ENCODE measurements around the gene SLC17A3.

The SLC17A3 gene

GRCh38 chr6:25916330-25916729 lies 42.3 kb upstream of the SLC17A3 start:
- Histone ChIP-seq H3K9me3 (ENCODE audit: insufficient read depth, low read length) (no peaks in the 10 kb centered on the region), H3K27me3 (ENCODE audit: low read length) (no peaks in the 10 kb centered on the region), H2AFZ (ENCODE audit: low read depth, low read length, severe bottlenecking) (no peak overlapping the region), H3K27ac (ENCODE audit: low read depth, low read length) (no peak overlapping the region), H3K4me2 (ENCODE audit: low read depth, low read length, poor library complexity, severe bottlenecking) (no peak overlapping the region), H3K79me2 (ENCODE audit: insufficient read depth, low read length) (no peaks in the 10 kb centered on the region), H3K9ac (ENCODE audit: low read length) (no peak overlapping the region), H3K9me2 (replicated peaks; ENCODE audit: insufficient read depth, low read length) (no peaks in the 10 kb centered on the region), H3F3A (ENCODE audit: insufficient read depth) (no peaks in the 10 kb centered on the region), H4K20me1 (ENCODE audit: low read depth, low read length) (no peaks in the 10 kb centered on the region), H3K4me3 (ENCODE audit: insufficient read depth, low read length, poor library complexity, severe bottlenecking) (no peak overlapping the region), H3K36me3 (ENCODE audit: low read length) (no peaks in the 10 kb centered on the region)
- TF ChIP-seq EZH2phosphoT487 (conservative IDR thresholded peaks at IDR 0.05; ENCODE audit: low read length) (no peak), CTCF (IDR thresholded peaks at IDR 0.05; ENCODE audit: insufficient read depth, low read length, poor library complexity, severe bottlenecking) (no peak)

DNA sequence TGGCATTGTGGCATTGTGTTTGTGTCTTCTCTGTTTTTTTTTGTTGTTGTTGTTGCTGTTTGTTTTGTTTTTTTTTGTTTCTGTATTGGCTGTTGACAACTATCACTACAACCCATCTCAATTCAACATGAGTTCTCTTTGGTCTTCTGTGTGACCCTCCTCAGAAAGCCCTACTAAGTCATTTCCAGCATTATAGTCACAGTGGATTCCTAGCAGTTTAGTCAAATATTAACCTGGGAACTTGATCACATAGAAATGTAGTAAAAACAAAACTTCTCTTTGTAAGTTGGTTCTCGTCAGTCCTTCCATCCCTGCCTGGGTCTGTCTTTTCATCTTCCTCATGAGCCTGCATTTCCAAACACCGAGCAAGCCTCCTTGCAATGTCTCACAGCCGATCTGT lies 39.7 kb upstream of the SLC17A3 start:
- Histone ChIP-seq H3K9me3 (ENCODE audit: insufficient read depth, low read length) (no peaks in the 10 kb centered on the region), H3K9ac (ENCODE audit: low read length) (no peak overlapping the region), H3K27ac (ENCODE audit: low read depth, low read length) (no peak overlapping the region), H3F3A (ENCODE audit: insufficient read depth) (no peaks in the 10 kb centered on the region), H3K27me3 (ENCODE audit: low read length) (no peaks in the 10 kb centered on the region), H4K20me1 (ENCODE audit: low read depth, low read length) (no peaks in the 10 kb centered on the region), H3K9me2 (replicated peaks; ENCODE audit: insufficient read depth, low read length) (no peaks in the 10 kb centered on the region), H3K36me3 (ENCODE audit: low read length) (no peaks in the 10 kb centered on the region), H2AFZ (ENCODE audit: low read depth, low read length, severe bottlenecking) (no peak overlapping the region), H3K4me3 (ENCODE audit: insufficient read depth, low read length, poor library complexity, severe bottlenecking) (no peak overlapping the region), H3K79me2 (ENCODE audit: insufficient read depth, low read length) (no peaks in the 10 kb centered on the region), H3K4me2 (ENCODE audit: low read depth, low read length, poor library complexity, severe bottlenecking) (no peak overlapping the region)
- TF ChIP-seq EZH2phosphoT487 (conservative IDR thresholded peaks at IDR 0.05; ENCODE audit: low read length) (no peak), CTCF (IDR thresholded peaks at IDR 0.05; ENCODE audit: insufficient read depth, low read length, poor library complexity, severe bottlenecking) (no peak)

- no peaks in the 10 kb centered on the region for H3K27me3 ChIP-seq (ENCODE audit: low read length)
- no peaks in the 10 kb centered on the region for H3K9me2 ChIP-seq (replicated peaks; ENCODE audit: insufficient read depth, low read length)
- H4K20me1 ChIP-seq (ENCODE audit: low read depth, low read length): no peaks in the 10 kb centered on the region
- no peaks in the 10 kb centered on the region for H3K79me2 ChIP-seq (ENCODE audit: insufficient read depth, low read length)
- no peak overlapping the region for H3K9ac ChIP-seq (ENCODE audit: low read length)
- H3K9me3 ChIP-seq (ENCODE audit: insufficient read depth, low read length): no peaks in the 10 kb centered on the region
- no peaks in the 10 kb centered on the region for H3F3A ChIP-seq (ENCODE audit: insufficient read depth)
- H3K4me2 ChIP-seq (ENCODE audit: low read depth, low read length, poor library complexity, severe bottlenecking): no peak overlapping the region
- H3K36me3 ChIP-seq (ENCODE audit: low read length): no peaks in the 10 kb centered on the region
- H3K4me3 ChIP-seq (ENCODE audit: insufficient read depth, low read length, poor library complexity, severe bottlenecking): no peak overlapping the region
- no peak for TF ChIP-seq EZH2phosphoT487 (conservative IDR thresholded peaks at IDR 0.05; ENCODE audit: low read length)
- TF ChIP-seq CTCF (IDR thresholded peaks at IDR 0.05; ENCODE audit: insufficient read depth, low read length, poor library complexity, severe bottlenecking): no peak
- no peak overlapping the region for H2AFZ ChIP-seq (ENCODE audit: low read depth, low read length, severe bottlenecking)
- H3K27ac ChIP-seq (ENCODE audit: low read depth, low read length): no peak overlapping the region
Observed at GRCh38 chr6:25911351-25911750, 37.3 kb upstream of the SLC17A3 start.

All from SU-DHL-6 (cell line).